GM12801 (cell line): ENCODE data around the gene PHLDB3.

Source experiments
- CTCF ChIP-seq: IDR thresholded peaks from one replicate; pipeline ENCODE4 v1.5.1; 2011; ENCODE audit warnings: control low read depth; ENCODE audit not compliant: insufficient read length; ENCODE audit errors: extremely low read depth

The PHLDB3 gene

GRCh38 chr19:43499042-43499441 is 5.5 kb downstream of the PHLDB3 start:
- TF ChIP-seq CTCF: no peak

GRCh38 chr19:43498233-43498842 is 6.2 kb downstream of the PHLDB3 start:
- TF ChIP-seq CTCF: no peak

GRCh38 chr19:43496960-43497359 is 7.6 kb downstream of the PHLDB3 start:
- no peak for TF ChIP-seq CTCF

- no peak for TF ChIP-seq CTCF
Measured at GRCh38 chr19:43495082-43495481, 9.5 kb downstream of the PHLDB3 start.

GRCh38 chr19:43490759-43491158 is 13.8 kb downstream of the PHLDB3 start:
- TF ChIP-seq CTCF: no peak

- no peak for TF ChIP-seq CTCF
Measured at GRCh38 chr19:43489979-43490599, 14.5 kb downstream of the PHLDB3 start.

- no peak for TF ChIP-seq CTCF
Measured at GRCh38 chr19:43489310-43489709, 15.2 kb downstream of the PHLDB3 start.
